ENCODE results near the gene POU2F2. TPM values are rescaled to one million over a fixed set of nuclear protein-coding genes. Genes with fewer than 3 reads are reported as not detected.

The POU2F2 gene
- total RNA-seq, 1 donor from 2014 or later, result 6.1 TPM

DNA sequence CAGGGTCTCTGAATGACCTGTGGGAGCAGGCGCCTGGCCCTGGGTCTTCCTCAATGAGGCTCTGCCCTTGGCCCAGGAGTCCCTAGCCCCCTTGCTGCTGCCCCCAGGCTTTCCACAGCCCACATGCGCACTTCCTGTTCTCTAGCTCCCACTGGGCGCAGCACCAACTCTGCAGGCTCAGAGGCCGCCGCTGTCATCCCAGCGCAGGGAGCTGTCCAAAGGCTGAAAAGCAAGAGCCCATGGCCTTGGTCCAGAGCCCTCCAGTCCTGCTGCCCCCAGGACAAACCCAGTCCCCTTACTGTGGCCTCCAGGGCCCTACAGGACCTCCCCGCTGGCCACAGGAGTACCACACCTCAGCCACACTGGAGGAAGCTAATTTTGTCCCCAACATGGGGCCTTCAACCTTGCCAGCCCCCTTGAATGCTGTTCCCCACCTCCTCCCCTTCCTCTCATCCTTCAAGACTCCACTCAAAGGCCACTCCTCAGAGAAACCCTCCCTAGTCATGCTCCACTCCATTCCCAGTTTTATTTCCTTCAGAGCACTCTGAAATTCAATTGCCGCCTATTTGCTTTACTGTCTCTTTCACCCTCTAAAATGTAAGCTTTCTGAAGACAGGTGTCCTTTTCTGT lies 8.0 kb upstream of the POU2F2 start:
- ATAC-seq (peak; percentile 71 to 76), DNase-seq (peak; percentile 59)
- no peaks in the 10 kb centered on the region for H3K9me3 ChIP-seq
- TF ChIP-seq, protein P1, sequence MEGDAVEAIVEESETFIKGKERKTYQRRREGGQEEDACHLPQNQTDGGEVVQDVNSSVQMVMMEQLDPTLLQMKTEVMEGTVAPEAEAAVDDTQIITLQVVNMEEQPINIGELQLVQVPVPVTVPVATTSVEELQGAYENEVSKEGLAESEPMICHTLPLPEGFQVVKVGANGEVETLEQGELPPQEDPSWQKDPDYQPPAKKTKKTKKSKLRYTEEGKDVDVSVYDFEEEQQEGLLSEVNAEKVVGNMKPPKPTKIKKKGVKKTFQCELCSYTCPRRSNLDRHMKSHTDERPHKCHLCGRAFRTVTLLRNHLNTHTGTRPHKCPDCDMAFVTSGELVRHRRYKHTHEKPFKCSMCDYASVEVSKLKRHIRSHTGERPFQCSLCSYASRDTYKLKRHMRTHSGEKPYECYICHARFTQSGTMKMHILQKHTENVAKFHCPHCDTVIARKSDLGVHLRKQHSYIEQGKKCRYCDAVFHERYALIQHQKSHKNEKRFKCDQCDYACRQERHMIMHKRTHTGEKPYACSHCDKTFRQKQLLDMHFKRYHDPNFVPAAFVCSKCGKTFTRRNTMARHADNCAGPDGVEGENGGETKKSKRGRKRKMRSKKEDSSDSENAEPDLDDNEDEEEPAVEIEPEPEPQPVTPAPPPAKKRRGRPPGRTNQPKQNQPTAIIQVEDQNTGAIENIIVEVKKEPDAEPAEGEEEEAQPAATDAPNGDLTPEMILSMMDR (IDR thresholded peaks at IDR 0.05), result no peak
- intact Hi-C loops (cut with DNase I), result no loop called here
- H3K27ac ChIP-seq, result no peak overlapping the region
- H3K27me3 ChIP-seq (ENCODE audit: low read depth), result no peaks in the 10 kb centered on the region
- H3K4me3 ChIP-seq, result no peak overlapping the region
- no peaks in the 10 kb centered on the region for H3K4me1 ChIP-seq
- H3K36me3 ChIP-seq, result no peaks in the 10 kb centered on the region

DNA sequence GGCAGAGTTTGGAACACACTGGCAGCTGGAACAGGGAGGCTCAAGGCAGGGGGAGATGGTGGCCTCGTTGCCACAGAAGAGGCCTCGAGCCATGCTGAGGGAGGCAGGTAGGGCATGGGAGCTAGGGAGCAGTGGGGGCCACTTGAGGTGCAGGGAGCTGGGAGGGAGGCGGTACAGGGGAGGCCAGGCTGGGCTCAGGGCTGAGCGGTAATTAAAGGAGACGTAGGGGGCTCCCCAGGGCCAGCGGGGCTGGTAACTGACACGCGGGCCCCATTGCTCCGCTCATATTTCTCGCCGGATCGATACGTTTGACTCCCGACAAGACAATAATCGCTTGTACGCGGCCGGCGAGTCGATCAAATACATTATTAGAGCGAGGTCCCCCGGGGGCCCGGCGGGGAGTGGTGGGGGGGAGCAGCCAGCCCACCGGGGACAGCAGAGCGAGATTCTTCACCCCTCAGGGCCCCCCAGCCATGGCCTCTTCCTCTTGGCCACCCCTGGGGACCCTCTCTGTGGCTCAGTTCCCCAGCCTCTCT lies 2.4 kb upstream of the POU2F2 start:
- Histone ChIP-seq H3K9me3 (no peaks in the 10 kb centered on the region), H3K36me3 (no peaks in the 10 kb centered on the region), H3K27ac (no peak overlapping the region), H3K4me3 (no peak overlapping the region), H3K27me3 (ENCODE audit: low read depth) (peaks cover 33% of the 10 kb centered on the region), H3K4me1 (peaks cover 17% of the 10 kb centered on the region)
- intact Hi-C loops (cut with DNase I), result no loop called here
- TF ChIP-seq, protein P1 (IDR thresholded peaks at IDR 0.05), result no peak
- DNase-seq (no peak), ATAC-seq (no peak)

GRCh38 chr19:42132851-42133528 lies 744 bp upstream of the POU2F2 start:
- ATAC-seq, result peak; percentile 87 to 90
- Histone ChIP-seq H3K36me3 (no peaks in the 10 kb centered on the region), H3K4me1 (peaks cover 17% of the 10 kb centered on the region), H3K4me3 (peak overlapping the region; percentile 47), H3K27me3 (ENCODE audit: low read depth) (peaks cover 33% of the 10 kb centered on the region), H3K9me3 (no peaks in the 10 kb centered on the region), H3K27ac (no peak overlapping the region)
- TF ChIP-seq, protein P1 (IDR thresholded peaks at IDR 0.05), result peak; percentile 99
- intact Hi-C loops (cut with DNase I), result no loop called here
- DNase-seq, result peak; percentile 77

DNA sequence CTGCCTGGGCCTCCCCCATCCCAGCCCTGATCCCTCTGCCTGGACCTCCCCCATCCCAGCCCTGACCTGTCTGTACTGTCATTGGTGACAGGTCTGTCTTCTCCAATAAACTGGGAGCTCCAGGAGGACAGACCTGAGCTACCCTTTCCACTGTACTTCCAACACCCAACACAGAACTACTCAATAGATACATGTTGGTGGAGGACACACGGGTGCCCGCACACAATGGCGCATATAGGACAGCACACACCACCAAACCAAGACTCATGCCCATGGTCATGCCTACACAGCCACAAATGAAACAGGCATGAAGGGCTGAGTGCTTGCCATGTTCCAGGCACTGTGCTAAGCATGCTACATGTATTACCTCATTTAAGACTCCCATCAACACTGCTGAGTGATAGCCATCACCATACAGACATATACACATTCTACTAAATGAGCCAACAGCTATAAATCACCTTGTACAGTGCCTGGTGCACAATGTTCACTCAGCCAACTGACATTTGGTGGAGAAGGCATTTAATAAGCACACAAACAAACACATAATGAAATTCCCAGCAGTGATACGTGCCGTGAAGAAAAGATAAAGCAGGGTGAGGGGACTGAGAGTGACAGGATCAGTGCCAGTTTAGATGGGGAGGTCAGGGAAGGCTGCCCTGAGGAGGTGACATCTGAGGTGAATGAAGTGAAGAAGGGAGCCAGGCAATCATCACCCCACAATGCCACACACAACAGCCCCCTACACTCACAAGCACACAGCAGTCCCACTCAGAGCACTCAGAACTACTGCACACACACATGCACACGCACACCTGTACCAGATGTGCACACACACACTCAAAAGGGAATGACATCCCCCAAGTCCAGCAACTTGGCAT lies 857 bp downstream of the POU2F2 start:
- no peaks in the 10 kb centered on the region for H3K9me3 ChIP-seq
- no peak for DNase-seq
- H3K36me3 ChIP-seq, result no peaks in the 10 kb centered on the region
- no peak overlapping the region for H3K27ac ChIP-seq
- H3K27me3 ChIP-seq (ENCODE audit: low read depth), result peaks cover 33% of the 10 kb centered on the region
- H3K4me3 ChIP-seq, result peak overlapping the region; percentile 47
- TF ChIP-seq, protein P1 (IDR thresholded peaks at IDR 0.05), result no peak
- intact Hi-C loops (cut with DNase I), result no loop called here
- H3K4me1 ChIP-seq, result peaks cover 17% of the 10 kb centered on the region
- no peak for ATAC-seq

- H3K36me3 ChIP-seq, result no peaks in the 10 kb centered on the region
- peak overlapping the region; percentile 19 for H3K4me3 ChIP-seq
- no peak for DNase-seq
- TF ChIP-seq, protein P1 (IDR thresholded peaks at IDR 0.05), result no peak
- H3K4me1 ChIP-seq, result peaks cover 17% of the 10 kb centered on the region
- intact Hi-C loops (cut with DNase I), result no loop called here
- no peak overlapping the region for H3K27ac ChIP-seq
- H3K9me3 ChIP-seq, result no peaks in the 10 kb centered on the region
- no peak for ATAC-seq
- H3K27me3 ChIP-seq (ENCODE audit: low read depth), result peaks cover 33% of the 10 kb centered on the region
Observed at GRCh38 chr19:42130254-42130573, 2.0 kb downstream of the POU2F2 start.
